ENCODE measurements around the gene NUF2. TPM values are rescaled to one million over a fixed set of nuclear protein-coding genes. Genes with fewer than 3 reads are reported as not detected.

NUF2 gene
- total and polyA plus RNA-seq, 10 of the 15 experiments (the other 5 are each of a cell fraction or from before 2014, with no cell fraction given): 27.4 to 62.6 (median 49.1) TPM

- TF ChIP-seq MEF2A (IDR thresholded peaks at IDR 0.05; ENCODE audit: insufficient read depth, low read depth, low read length): no peak
These were observed 78.3 kb downstream of the NUF2 start (continued) for GRCh38 chr1:163399976-163400601.

- Histone ChIP-seq H4K20me1 (ENCODE audit: control insufficient read depth, insufficient read depth) (no peaks in the 10 kb centered on the region), H3K36me3 (ENCODE audit: control insufficient read depth in 2 of 2, insufficient read depth in 2 of 2, low read length in 1 of 2) (no peaks in the 10 kb centered on the region), H3K4me2 (ENCODE audit: control insufficient read depth, insufficient read depth) (no peak overlapping the region), H3K79me2 (ENCODE audit: control insufficient read depth, insufficient read depth, low read length) (no peaks in the 10 kb centered on the region), H3K27me3 (replicated peaks in 1 of 2; ENCODE audit: control insufficient read depth in 2 of 2, insufficient read depth in 2 of 2, low read length in 1 of 2) (no peaks in the 10 kb centered on the region; a peak in 1 of 4 replicates), H3K9ac (ENCODE audit: control insufficient read depth, insufficient read depth, low read length) (no peak overlapping the region), H3K4me3 (no peak overlapping the region), H3K27ac (ENCODE audit: control insufficient read depth, insufficient read depth) (no peak overlapping the region), H3K4me1 (ENCODE audit: control insufficient read depth, insufficient read depth, low read length) (no peaks in the 10 kb centered on the region), H3K9me3 (replicated peaks; ENCODE audit: control insufficient read depth, insufficient read depth, low read length) (no peaks in the 10 kb centered on the region), H2AFZ (ENCODE audit: control insufficient read depth, low read depth, low read length) (no peak overlapping the region)
- FAIRE-seq (no peak), DNase-seq (ENCODE audit: low read depth, low spot score) (no peak), ATAC-seq (no peak)
- in situ Hi-C loops (cut with MboI): no loop called here
- intact Hi-C loops (cut with micrococcal nuclease; ENCODE audit: unreplicated experiment): no loop called here
- POLR2A ChIA-PET: no interaction called here
- CTCF ChIA-PET: no interaction called here
- BruUV-seq (replicated peaks): no TSS peak
- RAD21 ChIA-PET (ENCODE audit: unreplicated experiment): no interaction called here
- SMC1A ChIA-PET (ENCODE audit: uncharacterized antibody, unreplicated experiment): no interaction called here
- WGBS (ENCODE audit: insufficient coverage, insufficient replicate concordance, low lambda C conversion rate, missing lambda C conversion rate): 28% methylated on average over 3 of the region's 3 CpGs
- TF ChIP-seq CBFB (IDR thresholded peaks at IDR 0.05; ENCODE audit: low read depth) (no peak), MXI1 (IDR thresholded peaks at IDR 0.05; ENCODE audit: low read depth, low read length) (no peak), FOS (IDR thresholded peaks at IDR 0.05; ENCODE audit: borderline replicate concordance, extremely low read depth, insufficient read length) (no peak), BMI1 (IDR thresholded peaks at IDR 0.05; ENCODE audit: borderline replicate concordance) (no peak), EED (IDR thresholded peaks at IDR 0.05; ENCODE audit: low read depth) (no peak), ASH2L (IDR thresholded peaks at IDR 0.05; ENCODE audit: borderline replicate concordance, low read depth) (no peak), TCF3 (IDR thresholded peaks at IDR 0.05; ENCODE audit: borderline replicate concordance, insufficient read depth, low read depth, low read length) (no peak), E4F1 (IDR thresholded peaks at IDR 0.05; ENCODE audit: borderline replicate concordance, partially characterized antibody) (no peak), RBBP5 (conservative IDR thresholded peaks at IDR 0.05) (no peak), CHD2 (IDR thresholded peaks at IDR 0.05; ENCODE audit: borderline replicate concordance, low read depth, low read length) (no peak), TCF7 (IDR thresholded peaks at IDR 0.05; ENCODE audit: borderline replicate concordance) (no peak), EP300 (IDR thresholded peaks at IDR 0.05; ENCODE audit: borderline replicate concordance in 1 of 2, control insufficient read depth in 1 of 2, low read depth in 2 of 2, low read length in 2 of 2) (no peak), HCFC1 (IDR thresholded peaks at IDR 0.05; ENCODE audit: low read length) (no peak), GABPA (IDR thresholded peaks at IDR 0.05; ENCODE audit: low read depth) (no peak), RELA (IDR thresholded peaks at IDR 0.05; ENCODE audit: borderline replicate concordance, partially characterized antibody) (no peak), PML (IDR thresholded peaks at IDR 0.05; ENCODE audit: low read length) (no peak), RELB (IDR thresholded peaks at IDR 0.05; ENCODE audit: low read depth) (no peak)
- TF ChIP-seq, protein P1, sequence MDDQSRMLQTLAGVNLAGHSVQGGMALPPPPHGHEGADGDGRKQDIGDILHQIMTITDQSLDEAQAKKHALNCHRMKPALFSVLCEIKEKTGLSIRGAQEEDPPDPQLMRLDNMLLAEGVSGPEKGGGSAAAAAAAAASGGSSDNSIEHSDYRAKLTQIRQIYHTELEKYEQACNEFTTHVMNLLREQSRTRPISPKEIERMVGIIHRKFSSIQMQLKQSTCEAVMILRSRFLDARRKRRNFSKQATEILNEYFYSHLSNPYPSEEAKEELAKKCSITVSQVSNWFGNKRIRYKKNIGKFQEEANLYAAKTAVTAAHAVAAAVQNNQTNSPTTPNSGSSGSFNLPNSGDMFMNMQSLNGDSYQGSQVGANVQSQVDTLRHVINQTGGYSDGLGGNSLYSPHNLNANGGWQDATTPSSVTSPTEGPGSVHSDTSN (IDR thresholded peaks at IDR 0.05; ENCODE audit: insufficient replicate concordance, low read depth, low read length): no peak
These were observed 79.5 kb downstream of the NUF2 start for GRCh38 chr1:163401211-163401610.

Measured in GM12878 (cell line).